KMS-11 (cell line): Measurements from ENCODE around the gene RIOK3.

Experiments
- H2AFZ ChIP-seq: fragments of 200-600 bp; sonication (generic); 2 replicates; pipeline ENCODE4 v1.6.1; 2016; ENCODE audit warnings: antibody characterized with exemption, mixed run types, low read depth
- H3K27ac ChIP-seq: fragments of 200-600 bp; sonication (generic); 2 replicates; pipeline ENCODE4 v1.6.1; 2016; ENCODE audit warnings: mild to moderate bottlenecking, mixed run types
- H3K27me3 ChIP-seq: fragments of 200-600 bp; sonication (generic); 2 replicates; pipeline ENCODE4 v1.6.1; 2017; ENCODE audit warnings: mild to moderate bottlenecking, low read depth, mixed run types, moderate library complexity; ENCODE audit not compliant: insufficient read depth
- H3K36me3 ChIP-seq: fragments of 200-600 bp; sonication (generic); 2 replicates; pipeline ENCODE4 v1.6.1; 2017; ENCODE audit warnings: mild to moderate bottlenecking, mixed run types; ENCODE audit not compliant: insufficient read depth
- H3K4me1 ChIP-seq: fragments of 200-600 bp; sonication (generic); 2 replicates; pipeline ENCODE4 v1.6.1; 2016; ENCODE audit warnings: mild to moderate bottlenecking, low read depth, mixed run types; ENCODE audit not compliant: poor library complexity, severe bottlenecking
- H3K4me2 ChIP-seq: fragments of 200-600 bp; sonication (generic); 2 replicates; pipeline ENCODE4 v1.7.0; 2016; ENCODE audit warnings: mild to moderate bottlenecking, mixed run types
- H3K4me3 ChIP-seq: fragments of 200-600 bp; sonication (generic); IDR thresholded peaks from 2 replicates; pipeline ENCODE4 v1.6.1; 2017; ENCODE audit warnings: low read depth, low read length, mixed read lengths; ENCODE audit not compliant: insufficient read depth
- H3K79me2 ChIP-seq: fragments of 200-600 bp; sonication (generic); 2 replicates; pipeline ENCODE4 v1.6.1; 2016; ENCODE audit warnings: low read depth, mixed run types; ENCODE audit not compliant: insufficient read depth
- H3K9ac ChIP-seq: fragments of 200-600 bp; sonication (generic); 2 replicates; pipeline ENCODE4 v1.6.1; 2016; ENCODE audit warnings: mild to moderate bottlenecking, mixed run types
- H4K20me1 ChIP-seq: fragments of 200-600 bp; sonication (generic); 2 replicates; pipeline ENCODE4 v1.6.1; 2016; ENCODE audit warnings: mild to moderate bottlenecking, mixed run types; ENCODE audit not compliant: insufficient read depth
- CTCF ChIP-seq: fragments of 200-600 bp; sonication (generic); conservative IDR thresholded peaks from 2 replicates; pipeline ENCODE4 v1.6.1; 2017; ENCODE audit warnings: low read depth, mild to moderate bottlenecking, antibody characterized with exemption, low read length, moderate library complexity, mixed read lengths

The RIOK3 gene

GRCh38 chr18:23458830-23459529 is 5.9 kb downstream of the RIOK3 start:
- Histone ChIP-seq H4K20me1 (peaks cover 22% of the 10 kb centered on the region; the same call in 1 of the 2 replicates), H3K9ac (no peak overlapping the region), H3K27me3 (no peaks in the 10 kb centered on the region), H3K27ac (no peak overlapping the region), H2AFZ (no peak overlapping the region), H3K4me2 (no peak overlapping the region), H3K79me2 (peaks cover 78% of the 10 kb centered on the region), H3K36me3 (peaks cover 18% of the 10 kb centered on the region; the same call in 1 of the 2 replicates), H3K4me1 (peaks cover 38% of the 10 kb centered on the region), H3K4me3 (no peak overlapping the region)
- no peak for TF ChIP-seq CTCF

DNA sequence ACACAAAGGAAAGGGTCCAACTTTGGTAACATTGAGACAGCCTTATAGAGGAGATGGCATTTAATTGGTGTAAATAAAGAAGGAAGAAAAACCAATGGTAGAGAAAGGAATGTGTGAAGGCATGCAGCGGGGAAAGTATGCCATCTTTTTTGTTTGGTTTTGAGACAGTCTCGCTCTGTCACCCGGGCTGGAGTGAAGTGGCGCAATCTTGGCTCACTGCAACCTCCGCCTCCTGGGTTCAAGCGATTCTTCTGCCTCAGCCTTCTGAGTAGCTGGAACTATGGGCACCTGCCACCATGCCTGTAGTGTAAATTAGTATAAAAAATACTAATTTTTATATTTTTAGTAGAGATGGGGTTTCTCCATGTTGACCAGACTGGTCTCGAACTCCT is 6.4 kb downstream of the RIOK3 start:
- Histone ChIP-seq H2AFZ (no peak overlapping the region), H3K4me1 (peaks cover 32% of the 10 kb centered on the region), H4K20me1 (peaks cover 18% of the 10 kb centered on the region; the same call in 1 of the 2 replicates), H3K79me2 (peaks cover 72% of the 10 kb centered on the region), H3K4me2 (no peak overlapping the region), H3K27ac (no peak overlapping the region), H3K4me3 (no peak overlapping the region), H3K9ac (no peak overlapping the region), H3K27me3 (no peaks in the 10 kb centered on the region), H3K36me3 (peaks cover 18% of the 10 kb centered on the region; the same call in 1 of the 2 replicates)
- TF ChIP-seq CTCF, result no peak

DNA sequence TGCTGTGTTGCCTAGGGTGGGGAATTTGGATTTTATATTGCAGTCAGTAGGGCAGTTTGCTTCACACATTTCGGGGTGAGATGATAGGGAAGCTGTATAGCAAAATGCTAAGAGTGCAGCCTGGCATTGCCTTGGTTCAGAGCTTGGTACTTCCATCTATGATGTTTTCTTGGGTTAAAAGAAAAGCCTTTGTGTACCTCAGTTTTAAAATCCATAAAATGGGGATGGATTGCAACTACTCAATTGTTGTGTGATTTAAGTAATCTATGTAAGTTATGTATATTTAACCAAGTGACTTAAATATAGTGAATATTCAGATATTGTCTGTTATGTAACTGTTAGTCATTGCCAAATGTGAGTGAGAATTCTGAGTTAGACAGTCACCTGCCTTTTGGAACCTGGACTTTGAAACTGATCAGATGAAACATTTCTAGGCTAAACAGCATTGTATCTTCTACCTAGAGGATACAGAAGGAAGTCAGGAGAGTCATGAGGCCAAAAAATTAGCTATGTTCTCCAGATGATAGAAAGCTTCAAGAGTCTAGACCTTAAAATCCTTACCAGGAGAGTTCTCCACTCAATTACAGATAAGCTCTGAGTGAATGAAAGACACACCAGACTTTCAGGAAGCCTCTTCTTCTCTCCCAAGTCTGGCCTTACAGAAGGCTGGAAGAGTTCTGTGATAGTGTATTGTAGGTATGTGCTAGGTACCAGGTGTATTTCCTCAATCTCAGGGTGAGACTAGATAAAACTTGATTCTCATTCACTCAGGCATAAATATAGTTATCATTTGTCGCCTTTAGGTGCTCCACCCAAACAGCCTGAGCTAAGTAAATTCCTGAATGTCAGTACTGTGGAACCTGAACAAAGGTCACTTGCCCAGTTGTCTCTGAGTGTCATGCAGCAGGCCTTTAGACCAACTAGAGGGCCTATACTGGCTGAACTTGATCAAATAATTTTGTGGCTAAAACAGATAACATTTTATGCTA is 7.5 kb downstream of the RIOK3 start:
- no peak overlapping the region for H2AFZ ChIP-seq
- H3K36me3 ChIP-seq, result peaks cover 18% of the 10 kb centered on the region; the same call in 1 of the 2 replicates
- no peak overlapping the region for H3K27ac ChIP-seq
- no peak overlapping the region for H3K4me2 ChIP-seq
- H3K9ac ChIP-seq, result no peak overlapping the region
- peaks cover 62% of the 10 kb centered on the region for H3K79me2 ChIP-seq
- H3K4me3 ChIP-seq, result no peak overlapping the region
- H3K27me3 ChIP-seq, result no peaks in the 10 kb centered on the region
- H4K20me1 ChIP-seq, result peaks cover 18% of the 10 kb centered on the region; the same call in 1 of the 2 replicates
- peaks cover 27% of the 10 kb centered on the region for H3K4me1 ChIP-seq
- TF ChIP-seq CTCF, result no peak

- Histone ChIP-seq H3K4me1 (peaks cover 11% of the 10 kb centered on the region), H3K4me2 (no peak overlapping the region), H3K79me2 (peaks cover 39% of the 10 kb centered on the region; the same call in 1 of the 2 replicates), H3K36me3 (peaks cover 13% of the 10 kb centered on the region; the same call in 1 of the 2 replicates), H3K9ac (no peak overlapping the region), H3K27me3 (no peaks in the 10 kb centered on the region), H3K4me3 (no peak overlapping the region), H2AFZ (no peak overlapping the region), H4K20me1 (0 out of 2 replicates have a peak, but pooled peaks cover 14% of the 10 kb centered on the region), H3K27ac (no peak overlapping the region)
- TF ChIP-seq CTCF, result no peak
Measured at GRCh38 chr18:23462876-23463275, 9.8 kb downstream of the RIOK3 start.
